ENCODE results near the gene EFCAB5.

DNA sequence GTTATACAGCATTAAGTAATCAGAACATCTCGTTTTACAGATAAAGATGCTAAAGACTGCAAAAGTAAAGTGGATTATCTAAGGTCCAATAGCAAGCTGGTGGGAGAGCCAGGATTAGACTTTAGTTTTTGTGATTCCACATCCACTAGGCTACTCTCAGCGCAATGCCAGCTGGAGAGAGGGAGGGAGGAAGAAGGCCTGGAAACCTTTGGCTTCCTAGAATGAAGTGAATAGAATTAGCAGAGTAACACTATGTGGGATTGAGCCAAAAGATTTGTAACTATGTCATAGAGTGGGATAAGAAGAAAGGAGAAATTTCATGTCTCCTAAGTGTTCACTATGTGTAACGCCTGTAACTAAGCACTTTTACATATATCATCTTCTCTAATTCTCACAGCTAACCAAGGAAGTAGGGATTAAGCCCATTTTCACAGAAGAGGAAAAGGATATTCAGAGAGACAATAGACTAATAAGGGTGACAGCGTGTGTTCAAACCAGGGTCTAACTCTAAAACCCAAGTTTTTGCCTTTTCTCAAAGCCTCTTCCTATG, 149.8 kb downstream of the EFCAB5 start:
- TF ChIP-seq, protein P1, sequence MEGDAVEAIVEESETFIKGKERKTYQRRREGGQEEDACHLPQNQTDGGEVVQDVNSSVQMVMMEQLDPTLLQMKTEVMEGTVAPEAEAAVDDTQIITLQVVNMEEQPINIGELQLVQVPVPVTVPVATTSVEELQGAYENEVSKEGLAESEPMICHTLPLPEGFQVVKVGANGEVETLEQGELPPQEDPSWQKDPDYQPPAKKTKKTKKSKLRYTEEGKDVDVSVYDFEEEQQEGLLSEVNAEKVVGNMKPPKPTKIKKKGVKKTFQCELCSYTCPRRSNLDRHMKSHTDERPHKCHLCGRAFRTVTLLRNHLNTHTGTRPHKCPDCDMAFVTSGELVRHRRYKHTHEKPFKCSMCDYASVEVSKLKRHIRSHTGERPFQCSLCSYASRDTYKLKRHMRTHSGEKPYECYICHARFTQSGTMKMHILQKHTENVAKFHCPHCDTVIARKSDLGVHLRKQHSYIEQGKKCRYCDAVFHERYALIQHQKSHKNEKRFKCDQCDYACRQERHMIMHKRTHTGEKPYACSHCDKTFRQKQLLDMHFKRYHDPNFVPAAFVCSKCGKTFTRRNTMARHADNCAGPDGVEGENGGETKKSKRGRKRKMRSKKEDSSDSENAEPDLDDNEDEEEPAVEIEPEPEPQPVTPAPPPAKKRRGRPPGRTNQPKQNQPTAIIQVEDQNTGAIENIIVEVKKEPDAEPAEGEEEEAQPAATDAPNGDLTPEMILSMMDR (IDR thresholded peaks at IDR 0.05; ENCODE audit: insufficient read depth, low read length, poor library complexity, severe bottlenecking), result no peak
- no peak for TF ChIP-seq EZH2phosphoT487 (conservative IDR thresholded peaks at IDR 0.05; ENCODE audit: low read length)
